ENCODE results near the gene ITSN1.

ITSN1 gene

DNA sequence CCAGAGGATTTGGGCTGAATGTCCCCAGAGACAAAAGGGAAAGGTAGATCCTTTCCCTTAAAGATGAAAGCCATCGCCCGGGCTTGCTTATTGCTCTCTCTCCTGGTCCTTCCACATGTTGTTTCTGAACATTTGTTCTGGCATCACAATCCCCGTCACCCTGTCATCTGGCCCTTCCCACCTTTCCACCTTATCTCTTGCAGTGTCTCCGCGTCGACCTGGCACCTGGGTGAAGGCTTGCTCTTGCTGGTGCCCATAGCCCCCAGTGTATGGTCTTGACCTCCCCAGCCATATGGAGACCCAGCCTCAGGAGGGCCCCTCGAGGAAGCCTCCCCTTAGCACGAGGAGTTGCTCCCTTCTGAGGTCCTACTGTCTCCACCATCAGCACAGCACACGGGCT, 208.7 kb downstream of the ITSN1 start:
- no peaks in the 10 kb centered on the region for H3K9me3 ChIP-seq (ENCODE audit: control insufficient read depth, insufficient read depth, low read length)
- no peak overlapping the region for H3K4me2 ChIP-seq (ENCODE audit: low read length)
- TF ChIP-seq EZH2phosphoT487 (IDR thresholded peaks at IDR 0.05; ENCODE audit: borderline replicate concordance, low read length) (no peak), CTCF (IDR thresholded peaks at IDR 0.05; ENCODE audit: low read depth, low read length, poor library complexity, severe bottlenecking) (no peak)
- H3F3A ChIP-seq (ENCODE audit: control insufficient read depth, insufficient read depth), result no peaks in the 10 kb centered on the region
- H3K79me2 ChIP-seq (ENCODE audit: control insufficient read depth, low read length), result no peaks in the 10 kb centered on the region
- no peak overlapping the region for H3K27ac ChIP-seq (ENCODE audit: low read depth, low read length)
- no peaks in the 10 kb centered on the region; the same call in 1 of the 2 replicates for H3K4me1 ChIP-seq (ENCODE audit: control insufficient read depth, low read length)
- H3K27me3 ChIP-seq (ENCODE audit: control insufficient read depth, low read length), result no peaks in the 10 kb centered on the region
- H3K9me2 ChIP-seq (replicated peaks; ENCODE audit: control insufficient read depth, low read length), result no peaks in the 10 kb centered on the region
- H4K20me1 ChIP-seq (ENCODE audit: control insufficient read depth, insufficient read depth, low read depth, low read length), result no peaks in the 10 kb centered on the region
- H3K4me3 ChIP-seq (ENCODE audit: low read length), result no peak overlapping the region
- no peaks in the 10 kb centered on the region for H3K36me3 ChIP-seq (ENCODE audit: control insufficient read depth, low read length)

DNA sequence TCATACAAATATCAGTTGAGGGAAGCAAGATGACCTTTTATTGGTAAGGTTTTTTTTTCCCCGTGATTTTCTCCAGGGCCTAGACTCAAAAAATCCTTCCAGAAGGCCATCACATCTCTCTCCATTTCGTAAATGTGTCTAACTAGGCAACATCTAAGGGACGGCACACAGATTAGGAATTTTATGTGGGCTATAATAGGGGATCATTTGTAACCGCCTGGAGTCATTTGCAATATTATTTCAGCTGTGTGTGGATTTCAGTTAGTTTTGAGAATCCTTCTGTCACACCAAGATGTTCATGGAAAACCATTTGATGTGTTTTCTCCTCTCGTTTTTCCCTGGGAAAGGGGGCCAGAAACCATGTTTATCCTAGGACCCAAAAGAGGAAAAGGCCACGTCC, 210.2 kb downstream of the ITSN1 start:
- no peak for TF ChIP-seq CTCF (IDR thresholded peaks at IDR 0.05; ENCODE audit: low read depth, low read length, poor library complexity, severe bottlenecking)
- no peak for TF ChIP-seq EZH2phosphoT487 (IDR thresholded peaks at IDR 0.05; ENCODE audit: borderline replicate concordance, low read length)
- no peaks in the 10 kb centered on the region for H3K9me2 ChIP-seq (replicated peaks; ENCODE audit: control insufficient read depth, low read length)

GRCh38 chr21:33854604-33855003, 212.3 kb downstream of the ITSN1 start:
- no peak overlapping the region for H3K27ac ChIP-seq (ENCODE audit: low read depth, low read length)
- H3K9me3 ChIP-seq (ENCODE audit: control insufficient read depth, insufficient read depth, low read length), result no peaks in the 10 kb centered on the region
- H3F3A ChIP-seq (ENCODE audit: control insufficient read depth, insufficient read depth), result no peaks in the 10 kb centered on the region
- no peak overlapping the region for H3K4me2 ChIP-seq (ENCODE audit: low read length)
- no peaks in the 10 kb centered on the region for H3K79me2 ChIP-seq (ENCODE audit: control insufficient read depth, low read length)
- H3K9me2 ChIP-seq (replicated peaks; ENCODE audit: control insufficient read depth, low read length), result no peaks in the 10 kb centered on the region
- H3K27me3 ChIP-seq (ENCODE audit: control insufficient read depth, low read length), result no peaks in the 10 kb centered on the region
- H3K4me1 ChIP-seq (ENCODE audit: control insufficient read depth, low read length), result no peaks in the 10 kb centered on the region
- TF ChIP-seq CTCF (IDR thresholded peaks at IDR 0.05; ENCODE audit: low read depth, low read length, poor library complexity, severe bottlenecking), result no peak
- TF ChIP-seq EZH2phosphoT487 (IDR thresholded peaks at IDR 0.05; ENCODE audit: borderline replicate concordance, low read length), result no peak
- no peaks in the 10 kb centered on the region for H4K20me1 ChIP-seq (ENCODE audit: control insufficient read depth, insufficient read depth, low read depth, low read length)
- no peaks in the 10 kb centered on the region for H3K36me3 ChIP-seq (ENCODE audit: control insufficient read depth, low read length)
- H3K4me3 ChIP-seq (ENCODE audit: low read length), result no peak overlapping the region

More for the DNA sequence above, 210.2 kb downstream of the ITSN1 start:
- Histone ChIP-seq H3K36me3 (ENCODE audit: control insufficient read depth, low read length) (no peaks in the 10 kb centered on the region), H3K79me2 (ENCODE audit: control insufficient read depth, low read length) (no peaks in the 10 kb centered on the region), H3K27me3 (ENCODE audit: control insufficient read depth, low read length) (no peaks in the 10 kb centered on the region), H4K20me1 (ENCODE audit: control insufficient read depth, insufficient read depth, low read depth, low read length) (no peaks in the 10 kb centered on the region), H3K4me1 (ENCODE audit: control insufficient read depth, low read length) (no peaks in the 10 kb centered on the region; the same call in 1 of the 2 replicates), H3K9me3 (ENCODE audit: control insufficient read depth, insufficient read depth, low read length) (no peaks in the 10 kb centered on the region), H3K4me2 (ENCODE audit: low read length) (no peak overlapping the region), H3F3A (ENCODE audit: control insufficient read depth, insufficient read depth) (no peaks in the 10 kb centered on the region), H3K27ac (ENCODE audit: low read depth, low read length) (no peak overlapping the region), H3K4me3 (ENCODE audit: low read length) (no peak overlapping the region)

DNA sequence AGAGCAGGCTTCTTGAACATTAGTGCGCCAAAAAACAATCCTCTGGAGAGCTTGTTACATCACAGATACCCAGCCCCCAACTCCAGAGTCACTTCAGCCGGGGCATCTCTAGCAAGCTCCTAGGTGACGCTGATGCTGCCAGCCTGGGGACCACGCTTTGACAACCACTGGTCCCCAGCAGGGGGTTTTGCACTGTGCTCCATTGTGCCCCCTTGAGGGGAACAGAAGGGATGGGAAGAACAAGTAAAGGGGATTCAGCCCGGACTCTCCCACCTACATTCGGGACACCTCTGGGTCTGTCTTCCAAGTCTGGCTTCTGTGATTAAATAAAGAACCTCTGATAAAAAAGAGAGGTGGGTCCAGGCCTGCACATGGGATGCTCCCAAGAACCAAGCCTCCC, 212.9 kb downstream of the ITSN1 start:
- no peak overlapping the region for H3K27ac ChIP-seq (ENCODE audit: low read depth, low read length)
- TF ChIP-seq CTCF (IDR thresholded peaks at IDR 0.05; ENCODE audit: low read depth, low read length, poor library complexity, severe bottlenecking) (peak; percentile 58), EZH2phosphoT487 (IDR thresholded peaks at IDR 0.05; ENCODE audit: borderline replicate concordance, low read length) (no peak)
- no peaks in the 10 kb centered on the region for H4K20me1 ChIP-seq (ENCODE audit: control insufficient read depth, insufficient read depth, low read depth, low read length)
- no peak overlapping the region for H3K4me2 ChIP-seq (ENCODE audit: low read length)
- no peaks in the 10 kb centered on the region for H3K9me3 ChIP-seq (ENCODE audit: control insufficient read depth, insufficient read depth, low read length)
- H3K79me2 ChIP-seq (ENCODE audit: control insufficient read depth, low read length), result no peaks in the 10 kb centered on the region
- H3K4me3 ChIP-seq (ENCODE audit: low read length), result no peak overlapping the region
- no peaks in the 10 kb centered on the region for H3F3A ChIP-seq (ENCODE audit: control insufficient read depth, insufficient read depth)
- no peaks in the 10 kb centered on the region for H3K27me3 ChIP-seq (ENCODE audit: control insufficient read depth, low read length)
- H3K36me3 ChIP-seq (ENCODE audit: control insufficient read depth, low read length), result no peaks in the 10 kb centered on the region
- H3K9me2 ChIP-seq (replicated peaks; ENCODE audit: control insufficient read depth, low read length), result no peaks in the 10 kb centered on the region
- no peaks in the 10 kb centered on the region for H3K4me1 ChIP-seq (ENCODE audit: control insufficient read depth, low read length)

Data from DOHH2 (cell line).